Stimulated activated CD4-positive, alpha-beta T cell treated with anti-CD3 and anti-CD28 coated beads, Interleukin-1b, Interleukin-23, amount 100 ng/mL, for 48 hours (primary cell): ENCODE results near the gene LRIG3.
"Not testable (repeated sequence)": the region's sequence is repeated elsewhere in the genome, so short reads cannot be mapped to it uniquely, and the experiment has no call there.

Experiments
- DNase-seq: peaks from one replicate; pipeline ENCODE4 v3.0.0-alpha.2; 2020

The LRIG3 gene

GRCh38 chr12:58901664-58902063, 18.6 kb downstream of the LRIG3 start:
- DNase-seq: no peak

GRCh38 chr12:58897969-58898368, 22.3 kb downstream of the LRIG3 start:
- DNase-seq: no peak

GRCh38 chr12:58896278-58896677, 24.0 kb downstream of the LRIG3 start:
- no peak for DNase-seq

GRCh38 chr12:58895053-58895452, 25.3 kb downstream of the LRIG3 start:
- DNase-seq: no peak

- no peak for DNase-seq
These were observed 26.3 kb downstream of the LRIG3 start for GRCh38 chr12:58894040-58894439.

- DNase-seq: no peak
These were observed 26.8 kb downstream of the LRIG3 start for GRCh38 chr12:58893495-58893894.

- DNase-seq: no peak
These were observed 30.7 kb downstream of the LRIG3 start for GRCh38 chr12:58889557-58889956.

- no peak for DNase-seq
These were observed 32.0 kb downstream of the LRIG3 start for GRCh38 chr12:58888131-58888783.

GRCh38 chr12:58887068-58887467, 33.2 kb downstream of the LRIG3 start:
- no peak for DNase-seq

- DNase-seq: no peak
These were observed 33.8 kb downstream of the LRIG3 start for GRCh38 chr12:58886474-58886873.

GRCh38 chr12:58884916-58885315, 35.4 kb downstream of the LRIG3 start:
- no peak for DNase-seq

GRCh38 chr12:58883576-58884334, 36.5 kb downstream of the LRIG3 start:
- no peak for DNase-seq

GRCh38 chr12:58882826-58883225, 37.5 kb downstream of the LRIG3 start:
- DNase-seq: no peak

- DNase-seq: no peak
These were observed 38.5 kb downstream of the LRIG3 start for GRCh38 chr12:58881816-58882215.

- DNase-seq: no peak
These were observed 39.7 kb downstream of the LRIG3 start for GRCh38 chr12:58880639-58881038.

GRCh38 chr12:58877243-58877743, 43.0 kb downstream of the LRIG3 start:
- DNase-seq: no peak

GRCh38 chr12:58873496-58873895, 46.8 kb downstream of the LRIG3 start:
- DNase-seq: no peak

- DNase-seq: no peak
These were observed 48.7 kb downstream of the LRIG3 start for GRCh38 chr12:58871556-58871955.

- DNase-seq: no peak
These were observed 49.7 kb downstream of the LRIG3 start for GRCh38 chr12:58870595-58870994.

GRCh38 chr12:58860788-58861240, 59.5 kb downstream of the LRIG3 start:
- DNase-seq: no peak

- DNase-seq: no peak
These were observed 60.1 kb downstream of the LRIG3 start for GRCh38 chr12:58860056-58860787.

GRCh38 chr12:58858030-58858429, 62.3 kb downstream of the LRIG3 start:
- no peak for DNase-seq

- DNase-seq: not testable (repeated sequence)
These were observed 63.1 kb downstream of the LRIG3 start for GRCh38 chr12:58857206-58857605.

- DNase-seq: not testable (repeated sequence)
These were observed 64.7 kb downstream of the LRIG3 start for GRCh38 chr12:58855630-58856029.
